GM20000 (cell line): ENCODE results near the gene PTPRQ.
"Not testable (repeated sequence)": the region's sequence is repeated elsewhere in the genome, so short reads cannot be mapped to it uniquely, and the experiment has no call there.

Experiments used
- DNase-seq: peaks from one replicate; pipeline ENCODE4 v3.0.0; 2012; ENCODE audit warnings: low spot score
- CTCF ChIP-seq: IDR thresholded peaks from 2 replicates; pipeline ENCODE4 v1.5.1; 2012; ENCODE audit warnings: mild to moderate bottlenecking, control low read depth; ENCODE audit errors: extremely low read depth, missing control alignments

The PTPRQ gene

GRCh38 chr12:80442426-80443222, 1.4 kb upstream of the PTPRQ start:
- DNase-seq = no peak
- no peak for TF ChIP-seq CTCF

- no peak for TF ChIP-seq CTCF
- DNase-seq = no peak
Measured at GRCh38 chr12:80445083-80445793, 1.2 kb downstream of the PTPRQ start.

GRCh38 chr12:80456513-80456912, 12.5 kb downstream of the PTPRQ start:
- TF ChIP-seq CTCF = no peak
- no peak for DNase-seq

- no peak for DNase-seq
- TF ChIP-seq CTCF = no peak
Measured at GRCh38 chr12:80460972-80461371, 16.9 kb downstream of the PTPRQ start.

GRCh38 chr12:80461851-80462250, 17.8 kb downstream of the PTPRQ start:
- DNase-seq = not testable (repeated sequence)

- TF ChIP-seq CTCF = no peak
- no peak for DNase-seq
Measured at GRCh38 chr12:80469681-80470080, 25.6 kb downstream of the PTPRQ start.

- DNase-seq = no peak
- TF ChIP-seq CTCF = no peak
Measured at GRCh38 chr12:80470403-80470802, 26.4 kb downstream of the PTPRQ start.
